ENCODE data around the gene SYNE2.

DNA sequence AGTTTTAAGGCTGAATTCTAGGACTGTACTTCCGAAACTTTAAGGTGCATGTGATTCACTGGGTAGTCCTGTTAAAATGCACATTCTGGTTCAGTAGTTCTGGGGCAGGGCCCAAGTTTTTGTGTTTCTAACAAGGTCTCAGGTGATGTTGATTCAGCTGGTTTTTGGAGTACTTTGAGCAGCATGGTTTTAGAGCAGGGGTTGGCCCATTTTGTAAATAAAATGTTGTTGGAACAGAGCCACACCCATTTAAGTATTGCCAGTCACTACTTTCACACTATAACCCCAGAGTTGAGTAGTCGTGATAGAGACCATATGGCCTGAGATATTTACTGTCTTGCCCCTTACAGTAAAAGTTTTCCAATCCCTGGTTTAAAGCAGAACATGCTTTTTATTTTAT is 111.3 kb downstream of the SYNE2 start:
- TF ChIP-seq EZH2 (IDR thresholded peaks at IDR 0.05) (no peak), POLR2AphosphoS5 (IDR thresholded peaks at IDR 0.05; ENCODE audit: borderline replicate concordance, low read depth, low read length) (no peak), FOXP2 (optimal IDR thresholded peaks at IDR 0.05; ENCODE audit: control extremely low read depth, extremely low read length, insufficient read depth) (no peak)
